GM12891 (cell line): ENCODE results near the gene UROS.

Source experiments
- DNase-seq: peaks from one replicate; pipeline ENCODE4 v3.0.0; 2011; ENCODE audit warnings: low spot score; ENCODE audit not compliant: insufficient read length
- FAIRE-seq: peaks from 2 replicates; lab custom pipeline; 2011; peaks lifted over from hg19 to GRCh38; lab: Jason Lieb, UNC
- PAX5 ChIP-seq: IDR thresholded peaks from 2 replicates; pipeline ENCODE4 v1.6.1; 2011; ENCODE audit warnings: low read length, moderate library complexity, mild to moderate bottlenecking; ENCODE audit not compliant: insufficient read depth, severe bottlenecking
- POLR2A ChIP-seq: IDR thresholded peaks from 2 replicates; pipeline ENCODE4 v1.6.1; 2011; ENCODE audit warnings: low read depth, low read length, control low read depth
- POLR2AphosphoS5 ChIP-seq: IDR thresholded peaks from 2 replicates; pipeline ENCODE4 v1.6.1; 2011; ENCODE audit warnings: low read depth, low read length, control low read depth
- POU2F2 ChIP-seq: IDR thresholded peaks from 2 replicates; pipeline ENCODE4 v1.6.1; 2011; ENCODE audit warnings: low read depth, mild to moderate bottlenecking, control low read depth, low read length, moderate library complexity
- SPI1 ChIP-seq: IDR thresholded peaks from 2 replicates; pipeline ENCODE4 v1.6.1; 2011; ENCODE audit warnings: low read depth, low read length, control low read depth
- TAF1 ChIP-seq: IDR thresholded peaks from 2 replicates; pipeline ENCODE4 v1.6.1; 2011; ENCODE audit warnings: low read depth, low read length, control low read depth

Gene UROS

GRCh38 chr10:125744909-125745308 is 78.1 kb downstream of the UROS start:
- FAIRE-seq (no peak), DNase-seq (no peak)
- TF ChIP-seq POLR2A (no peak), TAF1 (no peak), PAX5 (no peak), POU2F2 (no peak), SPI1 (no peak), POLR2AphosphoS5 (no peak)

- FAIRE-seq: no peak
- DNase-seq: no peak
- TF ChIP-seq PAX5: no peak
- TF ChIP-seq POLR2A: no peak
- TF ChIP-seq SPI1: no peak
- TF ChIP-seq POLR2AphosphoS5: no peak
- no peak for TF ChIP-seq POU2F2
- no peak for TF ChIP-seq TAF1
Measured at GRCh38 chr10:125742465-125742864, 80.6 kb downstream of the UROS start.

- no peak for DNase-seq
- no peak for FAIRE-seq
- no peak for TF ChIP-seq PAX5
- TF ChIP-seq POLR2A: no peak
Measured at GRCh38 chr10:125739994-125740679, 82.9 kb downstream of the UROS start.
